Body of pancreas (tissue), 4 donors: Measurements from ENCODE around the gene MMP24. TPM values are rescaled to one million over a fixed set of nuclear protein-coding genes. Genes with fewer than 3 reads are reported as not detected.

Experiments
- ATAC-seq: fragments of 150-250 bp; one replicate; pipeline ENCODE4 v1.9.1; 2016
- DNase-seq, 4 donors: peaks; one replicate each; pipeline ENCODE4 v3.0.0-alpha.2; 2019
- H3K27ac ChIP-seq, 4 donors: fragments of 200-600 bp; sonication (generic); 1 replicate in 3 of 4; 2 replicates in 1 of 4; pipeline versions ENCODE4 v1.5.1 to v1.6.1; 2016 to 2019; ENCODE audit warnings: mild to moderate bottlenecking in 1 of 4, mixed read lengths in 1 of 4, moderate library complexity in 1 of 4
- H3K27me3 ChIP-seq, 2 donors: fragments of 200-600 bp; sonication (generic); one replicate each; pipeline ENCODE4 v1.6.0; 2016; ENCODE audit warnings: mild to moderate bottlenecking in 1 of 2
- H3K36me3 ChIP-seq, 2 donors: fragments of 200-600 bp; sonication (generic); replicated peaks in 1 of 2; 2 replicates each; pipeline ENCODE4 v1.5.1; 2016; ENCODE audit warnings: low read depth in 2 of 2; ENCODE audit not compliant: insufficient read depth in 1 of 2
- H3K4me1 ChIP-seq: fragments of 200-600 bp; sonication (generic); one replicate; pipeline ENCODE4 v1.6.0; 2016
- H3K4me3 ChIP-seq, 2 donors: fragments of 200-600 bp; sonication (generic); 1 replicate in 1 of 2; 2 replicates in 1 of 2; pipeline ENCODE4 v1.5.1; 2016 to 2019
- H3K9me3 ChIP-seq, 3 donors: fragments of 200-600 bp; sonication (generic); 1 replicate in 2 of 3; 2 replicates in 1 of 3; pipeline ENCODE4 v1.5.1; 2016
- CTCF ChIP-seq, 7 experiments: fragments of 450-650 bp in 4 of 7; fragments of 200-600 bp in 3 of 7; sonication (generic) in 3 of 7; IDR thresholded peaks; one replicate each; pipeline ENCODE4 v1.5.1; 2016 to 2019; ENCODE audit warnings: antibody characterized with exemption in 7 of 7
- POLR2A ChIP-seq, 3 donors: fragments of 450-650 bp; IDR thresholded peaks; one replicate each; pipeline ENCODE4 v1.6.1; 2016; ENCODE audit warnings: antibody characterized with exemption in 3 of 3, mild to moderate bottlenecking in 2 of 3
- WGBS, 2 donors: methylation state at CpG; one replicate each; pipeline ENCODE4 v1.1.5; 2017; 5-methylcytosine and 5-hydroxymethylcytosine counted together
- intact Hi-C: fragments of 100-400 bp; cut with DNase I; formaldehyde crosslinking; loops from one replicate; pipeline ENCODE4 v1.15.1; 2023
- total RNA-seq, 2 donors: library from RNA; depleted of rRNA; stranded (reverse); fragments of >200 nt; gene quantifications; one replicate each; pipeline ENCODE4 v1.1.0, GENCODE V29; 2016

MMP24 gene
- total RNA-seq, 2 donors from 2014 or later, result 3.0 to 9.3 TPM

GRCh38 chr20:35243317-35243716 lies 16.8 kb downstream of the MMP24 start:
- 59 to 65% methylated on average over 2 of the region's 2 CpGs for WGBS, 2 donors
- no peaks in the 10 kb centered on the region for H3K36me3 ChIP-seq
- H3K9me3 ChIP-seq, result no peaks in the 10 kb centered on the region
- no peaks in the 10 kb centered on the region for H3K27me3 ChIP-seq
- TF ChIP-seq CTCF (IDR thresholded peaks at IDR 0.05) (no peak), POLR2A (IDR thresholded peaks at IDR 0.05) (no peak)
- no peaks in the 10 kb centered on the region for H3K4me1 ChIP-seq
- DNase-seq (no peak), ATAC-seq (no peak)
- H3K4me3 ChIP-seq, result no peak overlapping the region
- intact Hi-C loops, result no loop called here
- H3K27ac ChIP-seq, result no peak overlapping the region

DNA sequence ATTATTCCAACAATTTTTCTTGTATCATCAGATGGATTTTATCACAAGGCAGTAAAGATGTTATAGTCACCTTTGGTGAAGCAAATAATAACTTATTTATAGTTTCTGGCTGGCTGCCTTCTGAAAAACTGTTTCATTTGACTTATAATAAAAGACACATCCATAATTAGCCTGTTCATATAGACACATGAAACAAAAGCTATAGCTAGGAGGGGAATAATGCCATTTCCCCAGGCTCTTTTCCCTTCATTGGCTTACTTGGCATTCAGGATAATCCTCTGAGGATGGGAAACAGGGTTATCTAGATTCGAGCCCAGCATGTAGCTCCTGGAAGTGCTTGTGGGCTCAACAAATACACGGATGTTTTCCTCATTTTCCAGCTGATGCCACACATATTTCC lies 17.5 kb downstream of the MMP24 start:
- ATAC-seq, result no peak
- Histone ChIP-seq H3K4me1 (no peaks in the 10 kb centered on the region), H3K27me3 (no peaks in the 10 kb centered on the region), H3K36me3 (no peaks in the 10 kb centered on the region), H3K27ac (no peak overlapping the region), H3K4me3 (no peak overlapping the region), H3K9me3 (no peaks in the 10 kb centered on the region)
- TF ChIP-seq CTCF (IDR thresholded peaks at IDR 0.05), result no peak
- TF ChIP-seq POLR2A (IDR thresholded peaks at IDR 0.05), result no peak
- intact Hi-C loops, result no loop called here
- WGBS, 2 donors, result 57 to 61% methylated on average over 2 of the region's 2 CpGs
- no peak for DNase-seq

GRCh38 chr20:35246723-35247122 lies 20.2 kb downstream of the MMP24 start:
- Histone ChIP-seq H3K4me3 (no peak overlapping the region), H3K9me3 (no peaks in the 10 kb centered on the region), H3K4me1 (no peaks in the 10 kb centered on the region), H3K36me3 (no peaks in the 10 kb centered on the region), H3K27me3 (no peaks in the 10 kb centered on the region), H3K27ac (no peak overlapping the region)
- intact Hi-C loops, result no loop called here
- DNase-seq (no peak), ATAC-seq (no peak)
- 93 to 95% methylated on average over 12 of the region's 12 CpGs for WGBS, 2 donors
- TF ChIP-seq CTCF (IDR thresholded peaks at IDR 0.05), result no peak
- TF ChIP-seq POLR2A (IDR thresholded peaks at IDR 0.05), result no peak

DNA sequence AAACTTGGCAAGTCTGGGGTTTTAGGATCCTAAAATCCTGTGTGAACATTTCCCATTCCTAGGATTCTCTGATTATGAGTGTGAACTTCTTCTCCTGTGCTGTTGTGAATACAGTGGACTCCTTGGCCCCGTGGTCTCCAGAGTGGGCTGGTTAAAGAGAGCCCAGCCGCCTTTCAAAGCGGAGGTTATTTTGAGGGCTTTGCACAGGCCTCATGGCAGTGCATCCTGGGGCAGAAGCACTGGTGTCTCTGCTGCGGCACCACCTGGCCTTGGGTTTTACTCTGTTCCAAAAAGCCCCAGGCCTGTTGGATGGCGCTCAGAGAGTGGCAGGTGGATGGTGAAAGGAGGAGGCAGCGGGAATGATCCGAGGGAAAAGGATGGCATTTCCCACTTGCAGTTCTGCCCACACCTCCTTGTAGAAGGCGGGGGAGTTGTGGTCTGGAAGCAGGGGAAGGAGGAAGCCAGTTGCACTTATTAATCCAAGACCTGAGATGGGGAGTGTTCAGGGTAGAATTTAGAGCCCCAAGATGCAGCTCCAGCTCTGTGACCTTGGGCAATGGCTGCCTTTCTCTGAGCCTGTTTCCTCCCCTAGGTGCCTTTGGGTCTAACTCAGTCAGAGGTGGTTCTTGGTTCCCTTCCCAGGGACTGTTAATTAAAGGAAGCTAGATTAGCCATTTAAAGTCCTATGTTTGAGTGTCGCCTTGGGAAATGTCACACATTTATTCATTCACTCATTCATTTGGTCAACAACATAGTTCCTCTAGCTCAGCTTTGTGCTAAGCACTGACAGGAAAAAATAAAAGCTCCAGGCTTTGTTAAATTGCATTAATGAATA lies 22.4 kb downstream of the MMP24 start:
- H3K9me3 ChIP-seq, result no peaks in the 10 kb centered on the region
- TF ChIP-seq POLR2A (IDR thresholded peaks at IDR 0.05), result no peak
- no peak for TF ChIP-seq CTCF (IDR thresholded peaks at IDR 0.05)
- H3K4me1 ChIP-seq, result no peaks in the 10 kb centered on the region
- no peaks in the 10 kb centered on the region for H3K27me3 ChIP-seq
- DNase-seq (no peak), ATAC-seq (no peak)
- no peak overlapping the region for H3K27ac ChIP-seq
- 76 to 83% methylated on average over 5 to 9 of the region's 9 CpGs for WGBS, 2 donors
- no peaks in the 10 kb centered on the region for H3K36me3 ChIP-seq
- intact Hi-C loops, result no loop called here
- H3K4me3 ChIP-seq, result no peak overlapping the region

- Histone ChIP-seq H3K4me3 (no peak overlapping the region), H3K36me3 (no peaks in the 10 kb centered on the region), H3K4me1 (no peaks in the 10 kb centered on the region), H3K9me3 (no peaks in the 10 kb centered on the region), H3K27ac (no peak overlapping the region), H3K27me3 (no peaks in the 10 kb centered on the region)
- TF ChIP-seq POLR2A (IDR thresholded peaks at IDR 0.05) (no peak), CTCF (IDR thresholded peaks at IDR 0.05) (no peak)
- ATAC-seq, result no peak
- DNase-seq, result no peak
- intact Hi-C loops, result no loop called here
- WGBS, 2 donors, result 77 to 93% methylated on average over 2 of the region's 2 CpGs
Measured at GRCh38 chr20:35251613-35251940, 25.1 kb downstream of the MMP24 start.
